ENCODE measurements around the gene SLC38A5. TPM values are rescaled to one million over a fixed set of nuclear protein-coding genes. Genes with fewer than 3 reads are reported as not detected.

The SLC38A5 gene
- polyA plus RNA-seq, 1 of the 3 experiments (the other 2 are of a cell fraction), result 0.33 TPM

- TF ChIP-seq, protein P1, sequence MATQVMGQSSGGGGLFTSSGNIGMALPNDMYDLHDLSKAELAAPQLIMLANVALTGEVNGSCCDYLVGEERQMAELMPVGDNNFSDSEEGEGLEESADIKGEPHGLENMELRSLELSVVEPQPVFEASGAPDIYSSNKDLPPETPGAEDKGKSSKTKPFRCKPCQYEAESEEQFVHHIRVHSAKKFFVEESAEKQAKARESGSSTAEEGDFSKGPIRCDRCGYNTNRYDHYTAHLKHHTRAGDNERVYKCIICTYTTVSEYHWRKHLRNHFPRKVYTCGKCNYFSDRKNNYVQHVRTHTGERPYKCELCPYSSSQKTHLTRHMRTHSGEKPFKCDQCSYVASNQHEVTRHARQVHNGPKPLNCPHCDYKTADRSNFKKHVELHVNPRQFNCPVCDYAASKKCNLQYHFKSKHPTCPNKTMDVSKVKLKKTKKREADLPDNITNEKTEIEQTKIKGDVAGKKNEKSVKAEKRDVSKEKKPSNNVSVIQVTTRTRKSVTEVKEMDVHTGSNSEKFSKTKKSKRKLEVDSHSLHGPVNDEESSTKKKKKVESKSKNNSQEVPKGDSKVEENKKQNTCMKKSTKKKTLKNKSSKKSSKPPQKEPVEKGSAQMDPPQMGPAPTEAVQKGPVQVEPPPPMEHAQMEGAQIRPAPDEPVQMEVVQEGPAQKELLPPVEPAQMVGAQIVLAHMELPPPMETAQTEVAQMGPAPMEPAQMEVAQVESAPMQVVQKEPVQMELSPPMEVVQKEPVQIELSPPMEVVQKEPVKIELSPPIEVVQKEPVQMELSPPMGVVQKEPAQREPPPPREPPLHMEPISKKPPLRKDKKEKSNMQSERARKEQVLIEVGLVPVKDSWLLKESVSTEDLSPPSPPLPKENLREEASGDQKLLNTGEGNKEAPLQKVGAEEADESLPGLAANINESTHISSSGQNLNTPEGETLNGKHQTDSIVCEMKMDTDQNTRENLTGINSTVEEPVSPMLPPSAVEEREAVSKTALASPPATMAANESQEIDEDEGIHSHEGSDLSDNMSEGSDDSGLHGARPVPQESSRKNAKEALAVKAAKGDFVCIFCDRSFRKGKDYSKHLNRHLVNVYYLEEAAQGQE (IDR thresholded peaks at IDR 0.05; ENCODE audit: low read depth, low read length), result no peak
- TF ChIP-seq MEF2A (IDR thresholded peaks at IDR 0.05; ENCODE audit: borderline replicate concordance, low read depth) (no peak), GABPA (IDR thresholded peaks at IDR 0.05; ENCODE audit: low read depth) (no peak), NFIC (IDR thresholded peaks at IDR 0.05; ENCODE audit: borderline replicate concordance) (no peak)
Observed at GRCh38 chrX:48505481-48505880, 35.4 kb upstream of the SLC38A5 start (continued).

- no peaks in the 10 kb centered on the region; the same call in 1 of the 2 replicates for H3K27me3 ChIP-seq (ENCODE audit: insufficient read depth)
- H3K4me1 ChIP-seq (ENCODE audit: control insufficient read depth in 1 of 2, insufficient read depth in 2 of 2, low read depth in 1 of 2, low read length in 1 of 2), result no peaks in the 10 kb centered on the region
- H3K9ac ChIP-seq, result no peak overlapping the region
- WGBS (ENCODE audit: low lambda C conversion rate), result 41% methylated on average over 7 of the region's 7 CpGs
- no peak overlapping the region for H3K4me2 ChIP-seq
- no peak overlapping the region for H2AFZ ChIP-seq (ENCODE audit: low read depth)
- DNase-seq, result no peak
- CTCF ChIA-PET, result no interaction called here
- TF ChIP-seq FOXM1 (IDR thresholded peaks at IDR 0.05; ENCODE audit: low read depth), result no peak
- TF ChIP-seq NRF1 (IDR thresholded peaks at IDR 0.05; ENCODE audit: low read depth, low read length), result no peak
- no peak for TF ChIP-seq GABPA (IDR thresholded peaks at IDR 0.05; ENCODE audit: low read depth)
- TF ChIP-seq SMC3 (IDR thresholded peaks at IDR 0.05; ENCODE audit: low read depth, low read length), result no peak
- TF ChIP-seq POLR2AphosphoS5 (IDR thresholded peaks at IDR 0.05; ENCODE audit: low read depth, low read length), result no peak
- no peak for TF ChIP-seq SIN3A (IDR thresholded peaks at IDR 0.05; ENCODE audit: borderline replicate concordance, low read depth, low read length)
- no peak for TF ChIP-seq MEF2A (IDR thresholded peaks at IDR 0.05; ENCODE audit: borderline replicate concordance, low read depth)
- TF ChIP-seq, protein P2, sequence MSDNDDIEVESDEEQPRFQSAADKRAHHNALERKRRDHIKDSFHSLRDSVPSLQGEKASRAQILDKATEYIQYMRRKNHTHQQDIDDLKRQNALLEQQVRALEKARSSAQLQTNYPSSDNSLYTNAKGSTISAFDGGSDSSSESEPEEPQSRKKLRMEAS (IDR thresholded peaks at IDR 0.05; ENCODE audit: low read depth), result no peak
- TF ChIP-seq EZH2phosphoT487 (IDR thresholded peaks at IDR 0.05; ENCODE audit: borderline replicate concordance, low read depth), result no peak
- TF ChIP-seq USF2 (IDR thresholded peaks at IDR 0.05; ENCODE audit: borderline replicate concordance, low read depth, low read length), result no peak
- no peak for TF ChIP-seq JUND (IDR thresholded peaks at IDR 0.05)
- no peaks in the 10 kb centered on the region for H3K36me3 ChIP-seq (replicated peaks in 1 of 2; ENCODE audit: control insufficient read depth in 1 of 2, insufficient read depth in 2 of 2, low read length in 1 of 2)
- no peaks in the 10 kb centered on the region for H3F3A ChIP-seq (replicated peaks; ENCODE audit: insufficient read depth)
- no peak overlapping the region for H3K27ac ChIP-seq (ENCODE audit: low read depth in 2 of 2, low read length in 1 of 2)
- POLR2A ChIA-PET, result no interaction called here
- H3K79me2 ChIP-seq (ENCODE audit: insufficient read depth), result no peaks in the 10 kb centered on the region
- no peaks in the 10 kb centered on the region for H3K9me3 ChIP-seq
- H3K9me2 ChIP-seq, result no peaks in the 10 kb centered on the region
- H4K20me1 ChIP-seq (ENCODE audit: insufficient read depth), result no peaks in the 10 kb centered on the region
- H3K4me3 ChIP-seq (ENCODE audit: low read depth in 2 of 2, low read length in 1 of 2), result no peak overlapping the region
Observed at GRCh38 chrX:48504261-48504660, 34.2 kb upstream of the SLC38A5 start.

Measured in SK-N-SH (cell line).